WTC11 (cell line): Measurements from ENCODE around the gene HDLBP. TPM values are rescaled to one million over a fixed set of nuclear protein-coding genes. Genes with fewer than 3 reads are reported as not detected.

Source experiments
- ATAC-seq: fragments of 200-7000 bp; cut with Tn5 transposase; 2 replicates; pipeline ENCODE4 v1.10.0; 2021; ENCODE audit warnings: mild to moderate bottlenecking, moderate library complexity
- CTCF ChIA-PET: fragments of 300-600 bp; sonication (Branson Sonifier 250); formaldehyde crosslinking; loops from one replicate; lab custom pipeline; 2021; ENCODE audit warnings: antibody characterized with exemption; lab: Charles Lee
- POLR2A ChIA-PET: fragments of 350-600 bp; sonication (Branson Sonifier 250); formaldehyde crosslinking; loops from one replicate; lab custom pipeline; 2021; ENCODE audit warnings: antibody characterized with exemption; lab: Charles Lee
- DNase-seq: peaks from one replicate; pipeline ENCODE4 v3.0.0; 2021; ENCODE audit warnings: low spot score
- H3K27ac Mint-ChIP-seq: 2 replicates; pipeline ENCODE4 v1.8.0; 2021; ENCODE audit warnings: mixed read lengths
- H3K27me3 Mint-ChIP-seq: 2 replicates; pipeline ENCODE4 v1.8.0; 2021; ENCODE audit warnings: low read depth, mild to moderate bottlenecking, moderate library complexity, mixed read lengths
- H3K36me3 Mint-ChIP-seq: 2 replicates; pipeline ENCODE4 v1.8.0; 2021; ENCODE audit warnings: mixed read lengths
- H3K4me1 Mint-ChIP-seq: 2 replicates; pipeline ENCODE4 v1.8.0; 2022; ENCODE audit warnings: mixed read lengths
- H3K4me3 Mint-ChIP-seq: 2 replicates; pipeline ENCODE4 v1.8.0; 2021; ENCODE audit warnings: mild to moderate bottlenecking, moderate library complexity, mixed read lengths
- H3K9me3 Mint-ChIP-seq: 2 replicates; pipeline ENCODE4 v1.8.0; 2021; ENCODE audit warnings: mixed read lengths
- ATF6 ChIP-seq: sonication (generic); formaldehyde crosslinking; IDR thresholded peaks from 2 replicates; pipeline ENCODE4 v1.8.1; 2023; ENCODE audit warnings: mild to moderate bottlenecking, missing genetic modification reagents
- E2F1 ChIP-seq: sonication (generic); formaldehyde crosslinking; IDR thresholded peaks from 2 replicates; pipeline ENCODE4 v1.8.0; 2022; ENCODE audit warnings: mild to moderate bottlenecking, missing genetic modification reagents
- EMX1 ChIP-seq: fragments of 250-450 bp; sonication (Bioruptor Pico); IDR thresholded peaks from 2 replicates; pipeline ENCODE4 v1.8.0; 2021; ENCODE audit warnings: mild to moderate bottlenecking
- ERG ChIP-seq: fragments of 250-450 bp; sonication (Bioruptor Pico); IDR thresholded peaks from 2 replicates; pipeline ENCODE4 v1.8.0; 2021; ENCODE audit warnings: mild to moderate bottlenecking
- ETV6 ChIP-seq: sonication (generic); formaldehyde crosslinking; IDR thresholded peaks from 2 replicates; pipeline ENCODE4 v1.8.1; 2022; ENCODE audit warnings: mild to moderate bottlenecking, missing genetic modification reagents
- FOXK1 ChIP-seq: sonication (generic); formaldehyde crosslinking; IDR thresholded peaks from 2 replicates; pipeline ENCODE4 v1.8.0; 2022; ENCODE audit warnings: mild to moderate bottlenecking, moderate library complexity, missing genetic modification reagents
- FOXP1 ChIP-seq: sonication (generic); formaldehyde crosslinking; IDR thresholded peaks from 2 replicates; pipeline ENCODE4 v1.8.0; 2022; ENCODE audit warnings: missing genetic modification reagents, mild to moderate bottlenecking, moderate library complexity, borderline replicate concordance
- HMGA2 ChIP-seq: fragments of 250-450 bp; sonication (Bioruptor Pico); IDR thresholded peaks from 2 replicates; pipeline ENCODE4 v1.4.0; 2021; ENCODE audit warnings: mild to moderate bottlenecking, moderate library complexity
- JAZF1 ChIP-seq: fragments of 250-450 bp; sonication (Bioruptor Pico); IDR thresholded peaks from 2 replicates; pipeline ENCODE4 v1.9.0; 2021; ENCODE audit warnings: moderate library complexity, mild to moderate bottlenecking, inconsistent platforms
- MXD4 ChIP-seq: fragments of 250-450 bp; sonication (Bioruptor Pico); IDR thresholded peaks from 2 replicates; pipeline ENCODE4 v1.8.0; 2021; ENCODE audit warnings: mild to moderate bottlenecking, moderate library complexity, borderline replicate concordance
- NR2C2 ChIP-seq: sonication (generic); formaldehyde crosslinking; IDR thresholded peaks from 2 replicates; pipeline ENCODE4 v1.8.0; 2022; ENCODE audit warnings: mild to moderate bottlenecking, missing genetic modification reagents
- OVOL2 ChIP-seq: fragments of 250-450 bp; sonication (Bioruptor Pico); IDR thresholded peaks from 2 replicates; pipeline ENCODE4 v1.9.0; 2021; ENCODE audit warnings: mild to moderate bottlenecking, borderline replicate concordance
- PRDM15 ChIP-seq: sonication (generic); formaldehyde crosslinking; IDR thresholded peaks from 2 replicates; pipeline ENCODE4 v1.8.0; 2022; ENCODE audit warnings: missing genetic modification reagents
- PRRX2 ChIP-seq: fragments of 250-450 bp; sonication (Bioruptor Pico); IDR thresholded peaks from 2 replicates; pipeline ENCODE4 v1.8.0; 2021; ENCODE audit warnings: mild to moderate bottlenecking
- SOX15 ChIP-seq: fragments of 250-450 bp; sonication (Bioruptor Pico); IDR thresholded peaks from 2 replicates; pipeline ENCODE4 v1.9.0; 2021; ENCODE audit warnings: mild to moderate bottlenecking
- SP1 ChIP-seq: sonication (generic); formaldehyde crosslinking; conservative IDR thresholded peaks from 2 replicates; pipeline ENCODE4 v1.8.1; 2022; ENCODE audit warnings: missing genetic modification reagents
- ZNF416 ChIP-seq: fragments of 250-450 bp; sonication (Bioruptor Pico); IDR thresholded peaks from 2 replicates; pipeline ENCODE4 v1.9.0; 2021; ENCODE audit warnings: mild to moderate bottlenecking, inconsistent platforms
- total RNA-seq: library from RNA; stranded (reverse); gene quantifications from 3 replicates; pipeline ENCODE4 v1.2.3, GENCODE V29; 2021

HDLBP gene
- total RNA-seq, 1 experiment from 2014 or later, result 368 TPM

GRCh38 chr2:241273210-241274020 lies 42.1 kb downstream of the HDLBP start:
- peaks cover 13% of the 10 kb centered on the region; the same call in 1 of the 2 replicates for H3K9me3 Mint-ChIP-seq
- H3K4me1 Mint-ChIP-seq, result peaks cover 25% of the 10 kb centered on the region
- no peaks in the 10 kb centered on the region for H3K27me3 Mint-ChIP-seq
- H3K36me3 Mint-ChIP-seq, result peaks cover under 1% of the 10 kb centered on the region
- CTCF ChIA-PET, result no interaction called here
- no peak for DNase-seq
- no peak for TF ChIP-seq PRRX2 (CRISPR knock-in tag)
- no peak for TF ChIP-seq JAZF1 (CRISPR knock-in tag)
- TF ChIP-seq MXD4 (CRISPR knock-in tag), result no peak
- TF ChIP-seq PRDM15 (CRISPR knock-in tag), result no peak
- no peak for TF ChIP-seq HMGA2 (CRISPR knock-in tag)
- no peak for TF ChIP-seq SP1 (CRISPR knock-in tag)
- TF ChIP-seq ETV6 (CRISPR knock-in tag), result no peak
- no peak for TF ChIP-seq ZNF416 (CRISPR knock-in tag)
- no peak for TF ChIP-seq SOX15 (CRISPR knock-in tag)
- TF ChIP-seq E2F1, result no peak
- no peak for TF ChIP-seq OVOL2 (CRISPR knock-in tag)
- TF ChIP-seq ERG (CRISPR knock-in tag), result no peak
- TF ChIP-seq FOXP1 (CRISPR knock-in tag), result no peak
- no peak for TF ChIP-seq ATF6 (CRISPR knock-in tag)
- no peak for TF ChIP-seq EMX1 (CRISPR knock-in tag)
- TF ChIP-seq FOXK1 (CRISPR knock-in tag), result no peak
- no peak for TF ChIP-seq NR2C2 (CRISPR knock-in tag)
- peak; percentile 25 for ATAC-seq
- peak overlapping the region; percentile 70 for H3K4me3 Mint-ChIP-seq
- POLR2A ChIA-PET, result interaction anchor here (0.7 kb wide), 1 partner anchor 77 kb away, joined by 3 read pairs; no protein-coding TSS in a partner anchor
- H3K27ac Mint-ChIP-seq, result peak overlapping the region; percentile 78
